A673 (cell line): Measurements from ENCODE around the gene EVX2.

Experiments
- CTCF ChIP-seq: fragments of 300-800, 200-600 bp; sonication (generic); conservative IDR thresholded peaks from 2 replicates; pipeline ENCODE4 v1.5.1; 2017; ENCODE audit warnings: low read depth, mild to moderate bottlenecking, antibody characterized with exemption, low read length, moderate library complexity, mixed read lengths
- EZH2 ChIP-seq: fragments of 200-600 bp; sonication (generic); IDR thresholded peaks from 2 replicates; pipeline ENCODE4 v1.6.1; 2017; ENCODE audit warnings: borderline replicate concordance, low read depth, mild to moderate bottlenecking, mixed read lengths, antibody characterized with exemption, low read length; ENCODE audit not compliant: poor library complexity, severe bottlenecking

- TF ChIP-seq EZH2 (no peak), CTCF (no peak)
These were observed 7.7 kb downstream of the EVX2 start for GRCh38 chr2:176076063-176076462.
